ENCODE measurements around the gene HES7.
"Not testable (repeated sequence)": the region's sequence is repeated elsewhere in the genome, so short reads cannot be mapped to it uniquely, and the experiment has no call there.

Gene HES7

DNA sequence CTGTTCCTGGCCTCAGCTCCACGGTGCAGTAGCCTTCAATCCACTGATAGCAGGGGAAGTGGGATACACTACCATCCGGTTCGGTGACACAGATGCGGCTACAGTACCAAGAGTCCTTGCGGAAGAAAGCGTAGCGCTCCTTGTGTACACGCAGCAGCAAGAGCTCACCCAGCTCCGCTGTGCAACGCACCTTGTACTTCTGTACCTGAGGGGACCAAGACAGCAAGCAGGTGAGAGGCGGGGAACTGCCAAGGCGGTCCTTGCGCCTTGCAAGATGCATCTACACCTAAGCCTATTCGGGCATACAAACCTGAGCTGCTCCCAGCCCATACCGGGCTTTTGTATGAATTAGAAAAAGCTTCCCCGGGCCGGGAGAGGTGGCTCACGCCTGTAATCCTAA lies 7.1 kb downstream of the HES7 start:
- H3K4me3 ChIP-seq (ENCODE audit: low read depth, low read length): no peak overlapping the region
- TF ChIP-seq, protein P1, sequence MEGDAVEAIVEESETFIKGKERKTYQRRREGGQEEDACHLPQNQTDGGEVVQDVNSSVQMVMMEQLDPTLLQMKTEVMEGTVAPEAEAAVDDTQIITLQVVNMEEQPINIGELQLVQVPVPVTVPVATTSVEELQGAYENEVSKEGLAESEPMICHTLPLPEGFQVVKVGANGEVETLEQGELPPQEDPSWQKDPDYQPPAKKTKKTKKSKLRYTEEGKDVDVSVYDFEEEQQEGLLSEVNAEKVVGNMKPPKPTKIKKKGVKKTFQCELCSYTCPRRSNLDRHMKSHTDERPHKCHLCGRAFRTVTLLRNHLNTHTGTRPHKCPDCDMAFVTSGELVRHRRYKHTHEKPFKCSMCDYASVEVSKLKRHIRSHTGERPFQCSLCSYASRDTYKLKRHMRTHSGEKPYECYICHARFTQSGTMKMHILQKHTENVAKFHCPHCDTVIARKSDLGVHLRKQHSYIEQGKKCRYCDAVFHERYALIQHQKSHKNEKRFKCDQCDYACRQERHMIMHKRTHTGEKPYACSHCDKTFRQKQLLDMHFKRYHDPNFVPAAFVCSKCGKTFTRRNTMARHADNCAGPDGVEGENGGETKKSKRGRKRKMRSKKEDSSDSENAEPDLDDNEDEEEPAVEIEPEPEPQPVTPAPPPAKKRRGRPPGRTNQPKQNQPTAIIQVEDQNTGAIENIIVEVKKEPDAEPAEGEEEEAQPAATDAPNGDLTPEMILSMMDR (IDR thresholded peaks at IDR 0.05; ENCODE audit: low read depth, low read length, missing control alignments): no peak
- DNase-seq (ENCODE audit: low read depth): no peak

DNA sequence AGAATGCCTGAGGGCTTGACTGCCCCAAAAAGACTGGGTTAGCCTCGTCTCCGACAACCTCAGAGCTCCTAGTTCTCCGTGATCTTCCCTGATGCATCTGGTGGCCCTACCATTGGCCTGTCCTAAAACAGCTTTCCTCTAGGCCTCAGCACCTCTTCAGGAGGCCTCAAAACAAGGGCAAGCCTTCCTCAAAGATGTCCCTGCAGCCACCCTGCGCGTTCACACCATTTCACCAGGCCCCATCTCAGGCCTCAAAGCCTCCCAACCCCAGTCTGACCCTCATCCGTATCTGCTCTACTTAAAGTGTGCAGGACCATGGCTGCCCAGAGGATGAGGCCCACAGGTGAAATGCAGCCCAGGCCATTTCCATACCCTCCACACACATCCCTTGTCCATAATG lies 13.0 kb downstream of the HES7 start:
- H3K4me3 ChIP-seq (ENCODE audit: low read depth, low read length): no peak overlapping the region
- DNase-seq (ENCODE audit: low read depth): no peak
- TF ChIP-seq, protein P1 (IDR thresholded peaks at IDR 0.05; ENCODE audit: low read depth, low read length, missing control alignments): no peak

DNA sequence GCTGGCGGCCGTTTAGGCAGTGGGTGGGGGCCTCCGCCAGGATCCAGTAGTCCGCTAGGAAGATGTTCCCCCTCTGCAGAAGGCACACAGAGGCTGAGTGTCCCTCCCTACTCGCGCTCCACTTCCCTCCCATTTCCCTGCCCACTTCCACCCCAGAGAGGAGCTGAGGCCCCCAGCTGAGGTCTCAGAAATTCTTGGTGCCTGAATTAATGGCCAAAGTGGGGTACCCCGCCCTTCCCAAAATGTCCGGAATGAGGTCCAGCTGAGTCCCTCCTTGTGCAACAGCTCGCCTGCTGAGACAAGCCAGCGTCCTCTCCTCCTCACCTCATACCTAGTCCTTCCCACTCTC lies 13.5 kb downstream of the HES7 start:
- H3K4me3 ChIP-seq (ENCODE audit: low read depth, low read length): no peak overlapping the region
- TF ChIP-seq, protein P1 (IDR thresholded peaks at IDR 0.05; ENCODE audit: low read depth, low read length, missing control alignments): no peak
- DNase-seq (ENCODE audit: low read depth): no peak

DNA sequence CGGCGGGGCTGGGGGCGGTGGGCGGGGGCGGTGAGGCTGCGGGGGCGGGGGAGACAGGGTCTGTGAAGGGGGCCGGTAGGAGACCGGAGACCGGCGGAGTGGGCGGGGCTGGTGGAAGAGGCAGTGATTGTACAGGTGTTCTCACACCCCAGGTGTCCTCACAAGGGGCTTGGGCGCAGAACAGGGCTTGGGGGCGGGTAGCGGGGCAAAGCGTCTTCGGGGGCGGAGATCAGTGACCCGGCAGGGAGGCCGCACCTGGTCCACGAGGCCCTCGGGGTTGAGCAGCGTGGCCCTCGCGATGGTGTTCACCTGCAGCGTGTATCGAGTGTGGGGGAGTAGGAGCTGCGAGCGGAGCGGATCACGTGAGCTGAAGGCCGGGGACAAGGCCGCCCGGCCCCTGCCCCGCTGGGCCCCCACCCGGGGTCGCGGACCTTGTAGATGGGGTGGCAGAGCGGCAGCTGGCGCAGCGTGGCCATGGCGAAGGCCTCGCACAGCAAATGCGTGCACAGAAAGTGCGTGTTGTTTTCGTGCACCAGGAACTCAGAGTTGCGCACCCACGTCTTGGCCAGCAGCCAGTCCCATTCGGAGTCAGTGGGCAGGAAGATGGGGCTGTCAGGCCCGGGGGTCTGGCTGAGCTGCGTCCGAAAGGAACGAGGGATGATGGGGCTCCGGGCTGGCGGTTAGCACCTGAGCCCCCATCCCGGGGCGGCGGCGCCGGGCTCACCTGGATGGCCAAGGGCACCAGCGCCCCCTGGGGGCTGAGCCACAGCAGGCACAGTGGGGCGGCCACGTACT lies 14.0 kb downstream of the HES7 start:
- no peak for DNase-seq (ENCODE audit: low read depth)
- TF ChIP-seq, protein P1 (IDR thresholded peaks at IDR 0.05; ENCODE audit: low read depth, low read length, missing control alignments): peak; percentile 93
- H3K4me3 ChIP-seq (ENCODE audit: low read depth, low read length): no peak overlapping the region; the same call in 1 of the 2 replicates

DNA sequence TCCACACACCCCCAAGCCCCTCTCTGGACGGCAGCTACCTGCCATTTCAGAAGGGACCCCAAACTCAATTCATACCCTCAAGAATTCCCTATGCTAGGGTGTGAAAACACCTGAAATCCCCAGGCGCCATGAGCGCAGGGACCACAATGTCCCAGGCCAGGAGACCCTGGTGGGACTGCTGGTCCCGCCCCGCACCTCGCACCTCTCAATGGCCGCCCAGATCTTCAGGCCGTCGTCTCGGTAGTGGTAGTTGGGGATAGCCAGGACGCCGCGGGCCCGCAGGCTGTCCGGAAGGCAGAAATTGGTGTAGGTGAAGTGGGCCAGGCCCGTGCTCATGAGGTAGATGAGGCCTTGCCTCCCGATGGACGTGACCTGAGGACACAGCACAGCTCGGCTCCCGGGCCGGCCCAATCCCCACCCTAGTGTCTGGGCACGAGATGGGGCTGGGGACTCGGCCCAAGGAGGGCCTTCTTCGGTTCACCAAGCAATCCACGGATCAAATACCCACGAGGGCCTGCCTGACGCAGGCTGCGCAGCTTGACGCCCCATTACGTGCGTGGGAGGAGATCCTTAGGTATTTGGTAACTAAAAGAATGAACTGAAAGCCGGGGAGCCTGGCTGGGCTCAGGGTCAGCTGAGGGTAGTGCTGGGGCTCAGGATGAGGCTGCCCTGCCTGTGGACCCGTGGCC lies 14.8 kb downstream of the HES7 start:
- TF ChIP-seq, protein P1 (IDR thresholded peaks at IDR 0.05; ENCODE audit: low read depth, low read length, missing control alignments): no peak
- DNase-seq (ENCODE audit: low read depth): no peak
- no peak overlapping the region for H3K4me3 ChIP-seq (ENCODE audit: low read depth, low read length)

DNA sequence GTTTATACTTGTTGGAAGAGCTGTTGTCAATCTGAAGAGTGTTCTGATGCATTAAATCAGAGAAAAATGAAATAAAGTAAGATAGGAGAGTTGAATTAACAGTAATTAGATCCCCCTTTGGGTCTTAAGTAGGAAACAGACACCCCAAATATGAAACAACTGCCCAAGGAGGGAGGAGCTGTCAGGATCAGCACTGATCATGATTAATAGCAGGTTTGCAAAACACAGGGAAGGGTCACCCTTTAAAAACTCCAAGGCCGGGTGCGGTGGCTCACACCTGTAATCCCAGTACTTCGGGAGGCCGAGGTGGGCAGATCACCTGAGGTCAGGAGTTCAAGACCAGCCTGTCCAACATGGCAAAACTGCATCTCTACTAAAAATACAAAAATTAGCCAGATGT lies 16.9 kb downstream of the HES7 start:
- not testable (repeated sequence) for H3K4me3 ChIP-seq (ENCODE audit: low read depth, low read length); DNase-seq (ENCODE audit: low read depth)

DNA sequence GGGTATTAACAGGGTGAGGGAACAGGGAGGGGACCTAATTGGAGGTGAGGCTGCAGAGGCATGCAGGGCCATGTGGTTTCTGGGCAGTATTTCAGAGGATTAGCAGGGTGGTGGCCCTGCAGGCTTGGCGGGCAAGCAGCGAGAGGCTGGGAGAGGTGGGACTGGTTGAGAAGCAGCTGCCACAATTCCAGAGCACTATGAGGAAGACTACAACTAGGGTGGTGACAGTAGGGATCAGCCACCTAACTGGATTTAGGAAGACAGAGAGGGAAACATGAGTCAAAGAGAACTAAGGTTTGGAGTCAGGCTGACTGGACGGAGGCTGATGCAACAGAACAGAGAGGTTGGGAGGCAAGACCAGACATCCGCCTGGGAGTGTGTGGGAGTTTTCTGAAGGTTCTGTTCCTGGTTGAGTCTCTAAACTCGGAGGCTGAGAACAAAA lies 17.9 kb downstream of the HES7 start:
- DNase-seq (ENCODE audit: low read depth): no peak
- TF ChIP-seq, protein P1 (IDR thresholded peaks at IDR 0.05; ENCODE audit: low read depth, low read length, missing control alignments): no peak

More for the DNA sequence above, 17.9 kb downstream of the HES7 start:
- no peak overlapping the region for H3K4me3 ChIP-seq (ENCODE audit: low read depth, low read length)

Measured in GM12864 (cell line).